Tibial nerve (tissue), 4 donors: ENCODE data around the gene RCAN2.

Source experiments
- CTCF ChIP-seq, 5 experiments: fragments of 200-600 bp in 3 of 5; fragments of 450-650 bp in 2 of 5; sonication (generic) in 3 of 5; IDR thresholded peaks; one replicate each; pipeline ENCODE4 v1.5.1; 2016 to 2019; ENCODE audit warnings: antibody characterized with exemption in 5 of 5, mild to moderate bottlenecking in 3 of 5, moderate library complexity in 2 of 5
- EP300 ChIP-seq, 2 donors: sonication (generic); formaldehyde crosslinking; IDR thresholded peaks; one replicate each; pipeline ENCODE4 v1.6.1; 2017; ENCODE audit warnings: antibody characterized with exemption in 2 of 2, mild to moderate bottlenecking in 1 of 2
- POLR2A ChIP-seq, 2 donors: fragments of 450-650 bp; IDR thresholded peaks; one replicate each; pipeline ENCODE4 v1.6.1; 2017; ENCODE audit warnings: antibody characterized with exemption in 2 of 2, mild to moderate bottlenecking in 2 of 2, moderate library complexity in 2 of 2

- no peak for TF ChIP-seq CTCF (IDR thresholded peaks at IDR 0.05)
- TF ChIP-seq POLR2A (IDR thresholded peaks at IDR 0.05), result no peak
- no peak for TF ChIP-seq EP300 (IDR thresholded peaks at IDR 0.05)
Measured at GRCh38 chr6:46254331-46254730, 236.9 kb downstream of the RCAN2 start.
